GM12878 (cell line): Measurements from ENCODE around the gene CELSR2. TPM values are rescaled to one million over a fixed set of nuclear protein-coding genes. Genes with fewer than 3 reads are reported as not detected.

Experiments used
- ATAC-seq: fragments of 200-7000 bp; cut with Tn5 transposase; 3 replicates; pipeline ENCODE4 v1.9.1; 2020; ENCODE audit warnings: mild to moderate bottlenecking, moderate library complexity
- BruUV-seq: library from RNA; stranded (reverse); fragments of 400-500 nt; replicated peaks from 2 replicates; lab custom pipeline; 2021; lab: Mats Ljungman, UMichigan
- CTCF ChIA-PET: fragments of 300-600 bp; sonication (Branson Sonifier 250); formaldehyde crosslinking; extraction: SDS; loops from one replicate; lab custom pipeline; 2021; ENCODE audit warnings: inconsistent platforms; lab: Yijun Ruan, JAX
- POLR2A ChIA-PET: fragments of 350-600 bp; formaldehyde crosslinking; extraction: SDS; loops from one replicate; lab custom pipeline; 2021; ENCODE audit warnings: inconsistent platforms; lab: Charles Lee
- RAD21 ChIA-PET: fragments of 300-600 bp; sonication (Branson Sonifier 250); formaldehyde crosslinking; loops from one replicate; lab custom pipeline; 2023; ENCODE audit warnings: antibody characterized with exemption; ENCODE audit not compliant: unreplicated experiment; lab: Charles Lee
- SMC1A ChIA-PET: fragments of 300-600 bp; sonication (Branson Sonifier 250); formaldehyde crosslinking; loops from one replicate; lab custom pipeline; 2023; ENCODE audit not compliant: unreplicated experiment, uncharacterized antibody; lab: Charles Lee
- DNase-seq: peaks from one replicate; pipeline ENCODE4 v3.0.0-alpha.2; 2011; ENCODE audit warnings: low read depth, low spot score
- FAIRE-seq: peaks from 3 replicates; lab custom pipeline; 2011; peaks lifted over from hg19 to GRCh38; lab: Jason Lieb, UNC
- H2AFZ ChIP-seq: 2 replicates; pipeline ENCODE4 v1.6.0; 2011; ENCODE audit warnings: low read depth, low read length, control low read depth; ENCODE audit not compliant: control insufficient read depth
- H3K27ac ChIP-seq: 2 replicates; pipeline ENCODE4 v1.5.1; 2011; ENCODE audit warnings: control low read depth; ENCODE audit not compliant: control insufficient read depth, insufficient read depth
- H3K27me3 ChIP-seq, 2 experiments: replicated peaks in 1 of 2; 2 replicates each; pipeline versions ENCODE4 v1.6.0 to v1.6.1; 2011; ENCODE audit warnings: low read length in 1 of 2; ENCODE audit not compliant: control insufficient read depth in 2 of 2, insufficient read depth in 2 of 2
- H3K36me3 ChIP-seq, 2 experiments: 2 replicates each; pipeline ENCODE4 v1.5.1; 2011; ENCODE audit warnings: low read length in 1 of 2; ENCODE audit not compliant: control insufficient read depth in 2 of 2, insufficient read depth in 2 of 2
- H3K4me1 ChIP-seq: 2 replicates; pipeline ENCODE4 v1.6.1; 2011; ENCODE audit warnings: mild to moderate bottlenecking, low read length, moderate library complexity, mixed read lengths; ENCODE audit not compliant: control insufficient read depth, insufficient read depth
- H3K4me2 ChIP-seq: 2 replicates; pipeline ENCODE4 v1.6.0; 2011; ENCODE audit warnings: control low read depth; ENCODE audit not compliant: control insufficient read depth, insufficient read depth
- H3K4me3 ChIP-seq: fragments of 200-600 bp; sonication (generic); 2 replicates; pipeline ENCODE4 v1.5.1; 2016
- H3K79me2 ChIP-seq: 2 replicates; pipeline ENCODE4 v1.6.0; 2011; ENCODE audit warnings: low read length; ENCODE audit not compliant: control insufficient read depth, insufficient read depth
- H3K9ac ChIP-seq: 2 replicates; pipeline ENCODE4 v1.8.0; 2011; ENCODE audit warnings: low read length, control low read depth, mixed read lengths; ENCODE audit not compliant: control insufficient read depth, insufficient read depth
- H3K9me3 ChIP-seq: replicated peaks from 3 replicates; pipeline ENCODE4 v1.5.1; 2011; ENCODE audit warnings: mild to moderate bottlenecking, low read length; ENCODE audit not compliant: control insufficient read depth, insufficient read depth
- H4K20me1 ChIP-seq: 2 replicates; pipeline ENCODE4 v1.6.0; 2011; ENCODE audit not compliant: control insufficient read depth, insufficient read depth
- BHLHE40 ChIP-seq, 2 experiments: fragments of 450-650 bp in 1 of 2; IDR thresholded peaks; 2 replicates each; pipeline ENCODE4 v1.6.1; 2011 to 2017; ENCODE audit warnings: low read depth in 2 of 2, borderline replicate concordance in 1 of 2, improper control_type of control experiment in 1 of 2, low read length in 1 of 2, mild to moderate bottlenecking in 1 of 2
- BMI1 ChIP-seq: fragments of 450-650 bp; IDR thresholded peaks from 2 replicates; pipeline ENCODE4 v1.6.1; 2016; ENCODE audit warnings: mild to moderate bottlenecking, moderate library complexity, borderline replicate concordance
- CREM ChIP-seq: IDR thresholded peaks from 2 replicates; pipeline ENCODE4 v1.6.1; 2014; ENCODE audit warnings: antibody characterized with exemption, low read depth
- IKZF2 ChIP-seq, 2 experiments: fragments of 450-650 bp; IDR thresholded peaks; 2 replicates each; pipeline ENCODE4 v1.6.1; 2017; ENCODE audit warnings: mild to moderate bottlenecking in 2 of 2, moderate library complexity in 2 of 2
- NR2C1 ChIP-seq: fragments of 450-650 bp; IDR thresholded peaks from 2 replicates; pipeline ENCODE4 v1.6.1; 2017; ENCODE audit warnings: antibody characterized with exemption, mild to moderate bottlenecking, moderate library complexity
- RUNX3 ChIP-seq: IDR thresholded peaks from 2 replicates; pipeline ENCODE4 v1.6.1; 2012; ENCODE audit warnings: low read length, inconsistent platforms
- TBL1XR1 ChIP-seq: IDR thresholded peaks from 2 replicates; pipeline ENCODE4 v1.6.1; 2012; ENCODE audit warnings: low read depth, low read length, improper control_type of control experiment
- TCF7 ChIP-seq: IDR thresholded peaks from 2 replicates; pipeline ENCODE4 v1.6.1; 2014; ENCODE audit warnings: antibody characterized with exemption, borderline replicate concordance
- WGBS: methylation state at CpG from one replicate; pipeline ENCODE4 v1.1.6; 2016; ENCODE audit warnings: low lambda C conversion rate; ENCODE audit not compliant: insufficient replicate concordance, insufficient coverage; ENCODE audit errors: missing lambda C conversion rate; 5-methylcytosine and 5-hydroxymethylcytosine counted together
- in situ Hi-C: fragments of 300-500 bp; cut with MboI; formaldehyde crosslinking; loops from 9 replicates; pipeline ENCODE4 v1.14.3; 2018; ENCODE audit warnings: mixed read lengths
- intact Hi-C: fragments of 100-400 bp; cut with micrococcal nuclease; formaldehyde crosslinking; loops from one replicate; pipeline ENCODE4 v1.14.2; 2022; ENCODE audit not compliant: unreplicated experiment
- polyA plus RNA-seq, 11 experiments: library from polyadenylated mRNA; depleted of rRNA in 4 of 11; unstranded in 6 of 11; stranded (reverse) in 5 of 11; fragments of >200 nt; fragmentation: Nextera tagmentation in 4 of 11; fragmentation: Illumina TruSeq in 1 of 11; extraction: Ambion mirVana in 4 of 11; extraction: Trizol in 1 of 11; gene quantifications; 1 replicate in 1 of 11; 2 replicates in 10 of 11; pipeline versions ENCODE4 v1.2.1 to v1.2.3, GENCODE V29; 2011 to 2016; ENCODE audit warnings: inconsistent platforms in 2 of 11, missing spikeins in 2 of 11, low read depth in 1 of 11
- total RNA-seq, 4 experiments: library from RNA; depleted of rRNA in 3 of 4; stranded (reverse); fragments of >200 nt in 3 of 4; fragmentation: Illumina TruSeq in 1 of 4; extraction: Trizol in 1 of 4; gene quantifications; 2 replicates each; pipeline versions ENCODE4 v1.2.1 to v1.2.3, GENCODE V29; 2013 to 2021
- TF ChIP-seq, protein P1 (sequence below): IDR thresholded peaks from 2 replicates; pipeline ENCODE4 v1.6.1; 2012; ENCODE audit warnings: low read length, inconsistent platforms
- TF ChIP-seq, protein P2 (sequence below): fragments of 450-650 bp; IDR thresholded peaks from 2 replicates; pipeline ENCODE4 v1.6.1; 2017; ENCODE audit warnings: mild to moderate bottlenecking, moderate library complexity

CELSR2 gene
- total and polyA plus RNA-seq, 10 of the 15 experiments (the other 5 are each of a cell fraction or from before 2014, with no cell fraction given): under 0.01 to 0.15 (median 0.04) TPM; not detected in 2

DNA sequence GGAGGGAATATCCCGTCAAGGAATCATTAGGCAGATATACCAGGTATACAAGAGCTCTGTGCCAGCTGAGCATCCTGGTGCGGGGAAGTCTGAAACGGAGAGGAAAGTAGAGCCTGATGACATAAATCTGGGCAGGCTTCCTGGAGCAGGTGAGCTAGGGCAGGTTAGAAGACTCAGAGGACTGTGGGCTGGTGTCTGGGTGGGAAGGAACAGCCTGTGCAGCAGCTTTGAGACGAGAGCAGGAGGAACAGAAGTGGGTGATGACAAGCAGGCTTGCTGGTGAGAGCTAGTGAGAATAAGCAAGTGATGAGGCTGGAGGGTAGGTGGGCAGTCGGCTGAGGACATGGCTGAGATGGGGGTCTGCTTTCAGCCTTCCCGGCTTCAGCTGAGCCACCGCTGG lies 6.7 kb downstream of the CELSR2 start:
- Histone ChIP-seq H4K20me1 (no peaks in the 10 kb centered on the region), H3K27me3 (peaks cover 0 to 1% of the 10 kb centered on the region in 2 experiments; a peak in 2 of 4 replicates), H2AFZ (no peak overlapping the region), H3K79me2 (no peaks in the 10 kb centered on the region), H3K4me3 (no peak overlapping the region), H3K27ac (no peak overlapping the region), H3K9ac (no peak overlapping the region), H3K4me2 (no peak overlapping the region), H3K36me3 (no peaks in the 10 kb centered on the region), H3K4me1 (no peaks in the 10 kb centered on the region), H3K9me3 (no peaks in the 10 kb centered on the region)
- in situ Hi-C loops: no loop called here
- TF ChIP-seq, protein P1, sequence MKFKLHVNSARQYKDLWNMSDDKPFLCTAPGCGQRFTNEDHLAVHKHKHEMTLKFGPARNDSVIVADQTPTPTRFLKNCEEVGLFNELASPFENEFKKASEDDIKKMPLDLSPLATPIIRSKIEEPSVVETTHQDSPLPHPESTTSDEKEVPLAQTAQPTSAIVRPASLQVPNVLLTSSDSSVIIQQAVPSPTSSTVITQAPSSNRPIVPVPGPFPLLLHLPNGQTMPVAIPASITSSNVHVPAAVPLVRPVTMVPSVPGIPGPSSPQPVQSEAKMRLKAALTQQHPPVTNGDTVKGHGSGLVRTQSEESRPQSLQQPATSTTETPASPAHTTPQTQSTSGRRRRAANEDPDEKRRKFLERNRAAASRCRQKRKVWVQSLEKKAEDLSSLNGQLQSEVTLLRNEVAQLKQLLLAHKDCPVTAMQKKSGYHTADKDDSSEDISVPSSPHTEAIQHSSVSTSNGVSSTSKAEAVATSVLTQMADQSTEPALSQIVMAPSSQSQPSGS: no peak
- TF ChIP-seq BMI1: no peak
- TF ChIP-seq TBL1XR1: no peak
- no peak for TF ChIP-seq BHLHE40 (IDR thresholded peaks at IDR 0.05; ENCODE audit: borderline replicate concordance in 1 of 2, low read depth in 2 of 2, low read length in 1 of 2)
- no peak for TF ChIP-seq NR2C1
- TF ChIP-seq IKZF2 (IDR thresholded peaks at IDR 0.05): no peak
- TF ChIP-seq RUNX3: no peak
- TF ChIP-seq, protein P2, sequence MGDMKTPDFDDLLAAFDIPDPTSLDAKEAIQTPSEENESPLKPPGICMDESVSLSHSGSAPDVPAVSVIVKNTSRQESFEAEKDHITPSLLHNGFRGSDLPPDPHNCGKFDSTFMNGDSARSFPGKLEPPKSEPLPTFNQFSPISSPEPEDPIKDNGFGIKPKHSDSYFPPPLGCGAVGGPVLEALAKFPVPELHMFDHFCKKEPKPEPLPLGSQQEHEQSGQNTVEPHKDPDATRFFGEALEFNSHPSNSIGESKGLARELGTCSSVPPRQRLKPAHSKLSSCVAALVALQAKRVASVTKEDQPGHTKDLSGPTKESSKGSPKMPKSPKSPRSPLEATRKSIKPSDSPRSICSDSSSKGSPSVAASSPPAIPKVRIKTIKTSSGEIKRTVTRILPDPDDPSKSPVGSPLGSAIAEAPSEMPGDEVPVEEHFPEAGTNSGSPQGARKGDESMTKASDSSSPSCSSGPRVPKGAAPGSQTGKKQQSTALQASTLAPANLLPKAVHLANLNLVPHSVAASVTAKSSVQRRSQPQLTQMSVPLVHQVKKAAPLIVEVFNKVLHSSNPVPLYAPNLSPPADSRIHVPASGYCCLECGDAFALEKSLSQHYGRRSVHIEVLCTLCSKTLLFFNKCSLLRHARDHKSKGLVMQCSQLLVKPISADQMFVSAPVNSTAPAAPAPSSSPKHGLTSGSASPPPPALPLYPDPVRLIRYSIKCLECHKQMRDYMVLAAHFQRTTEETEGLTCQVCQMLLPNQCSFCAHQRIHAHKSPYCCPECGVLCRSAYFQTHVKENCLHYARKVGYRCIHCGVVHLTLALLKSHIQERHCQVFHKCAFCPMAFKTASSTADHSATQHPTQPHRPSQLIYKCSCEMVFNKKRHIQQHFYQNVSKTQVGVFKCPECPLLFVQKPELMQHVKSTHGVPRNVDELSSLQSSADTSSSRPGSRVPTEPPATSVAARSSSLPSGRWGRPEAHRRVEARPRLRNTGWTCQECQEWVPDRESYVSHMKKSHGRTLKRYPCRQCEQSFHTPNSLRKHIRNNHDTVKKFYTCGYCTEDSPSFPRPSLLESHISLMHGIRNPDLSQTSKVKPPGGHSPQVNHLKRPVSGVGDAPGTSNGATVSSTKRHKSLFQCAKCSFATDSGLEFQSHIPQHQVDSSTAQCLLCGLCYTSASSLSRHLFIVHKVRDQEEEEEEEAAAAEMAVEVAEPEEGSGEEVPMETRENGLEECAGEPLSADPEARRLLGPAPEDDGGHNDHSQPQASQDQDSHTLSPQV: no peak
- TF ChIP-seq CREM: no peak
- TF ChIP-seq TCF7: no peak
- SMC1A ChIA-PET: no interaction called here
- FAIRE-seq: no peak
- DNase-seq: no peak
- POLR2A ChIA-PET: no interaction called here
- CTCF ChIA-PET: no interaction called here
- 52% methylated on average over 7 of the region's 7 CpGs for WGBS
- RAD21 ChIA-PET: no interaction called here
- intact Hi-C loops: no loop called here
- BruUV-seq: no TSS peak
- no peak for ATAC-seq
